ELR (cell line): ENCODE results near the gene UBE2QL1.
A peak's percentile ranks its signal among the peaks of the same experiment; 100 is the strongest.

Experiments
- DNase-seq: peaks from one replicate; pipeline ENCODE4 v3.0.0-alpha.2; 2015; ENCODE audit warnings: low read depth

The UBE2QL1 gene

GRCh38 chr5:6448622-6449464 is at the start of gene UBE2QL1:
Gene UBE2QL1 (plus strand): TSS chr5:6448859. CDS start chr5:6448894, 35 bp downstream.
- DNase-seq = no peak

- peak; percentile 77 for DNase-seq
These were observed 48.4 kb upstream of the UBE2QL1 start for GRCh38 chr5:6399980-6400910.

GRCh38 chr5:6401410-6401809 is 47.2 kb upstream of the UBE2QL1 start:
- no peak for DNase-seq

- no peak for DNase-seq
These were observed 45.7 kb upstream of the UBE2QL1 start for GRCh38 chr5:6402939-6403338.

- DNase-seq = no peak
These were observed 45.2 kb upstream of the UBE2QL1 start for GRCh38 chr5:6403416-6403815.

GRCh38 chr5:6404129-6404528 is 44.5 kb upstream of the UBE2QL1 start:
- DNase-seq = peak; percentile 51

- DNase-seq = no peak
These were observed 43.1 kb upstream of the UBE2QL1 start for GRCh38 chr5:6405591-6405990.

- DNase-seq = no peak
These were observed 41.0 kb upstream of the UBE2QL1 start for GRCh38 chr5:6407558-6408259.

GRCh38 chr5:6408260-6408596 is 40.4 kb upstream of the UBE2QL1 start:
- no peak for DNase-seq

GRCh38 chr5:6408627-6409446 is 39.8 kb upstream of the UBE2QL1 start:
- no peak for DNase-seq

- no peak for DNase-seq
These were observed 38.2 kb upstream of the UBE2QL1 start for GRCh38 chr5:6410421-6410820.

- no peak for DNase-seq
These were observed 37.5 kb upstream of the UBE2QL1 start for GRCh38 chr5:6411141-6411540.

GRCh38 chr5:6412811-6413210 is 35.8 kb upstream of the UBE2QL1 start:
- no peak for DNase-seq

GRCh38 chr5:6417657-6418056 is 31.0 kb upstream of the UBE2QL1 start:
- no peak for DNase-seq

- DNase-seq = no peak
These were observed 29.9 kb upstream of the UBE2QL1 start for GRCh38 chr5:6418679-6419276.

GRCh38 chr5:6419340-6419852 is 29.3 kb upstream of the UBE2QL1 start:
- no peak for DNase-seq

- no peak for DNase-seq
These were observed 25.1 kb upstream of the UBE2QL1 start for GRCh38 chr5:6423327-6424109.

- no peak for DNase-seq
These were observed 24.5 kb upstream of the UBE2QL1 start for GRCh38 chr5:6424110-6424659.

- no peak for DNase-seq
These were observed 24.0 kb upstream of the UBE2QL1 start for GRCh38 chr5:6424700-6425099.

- peak; percentile 9 for DNase-seq
These were observed 21.0 kb upstream of the UBE2QL1 start for GRCh38 chr5:6427694-6428093.
